Osteocyte (in vitro differentiated cells): ENCODE measurements around the gene COL23A1. TPM values are rescaled to one million over a fixed set of nuclear protein-coding genes. Genes with fewer than 3 reads are reported as not detected.

ENCODE experiments used
- DNase-seq: peaks from one replicate; pipeline ENCODE4 v3.0.0; 2021; ENCODE audit warnings: mixed read lengths; ENCODE audit not compliant: unreplicated experiment; ENCODE audit errors: extremely low spot score
- H3K27ac Mint-ChIP-seq: one replicate; pipeline ENCODE4 v1.8.0; 2021; ENCODE audit warnings: mild to moderate bottlenecking, mixed read lengths; ENCODE audit not compliant: unreplicated experiment
- H3K27me3 Mint-ChIP-seq: one replicate; pipeline ENCODE4 v1.8.0; 2021; ENCODE audit warnings: mixed read lengths; ENCODE audit not compliant: unreplicated experiment
- H3K36me3 Mint-ChIP-seq: one replicate; pipeline ENCODE4 v1.8.0; 2021; ENCODE audit warnings: mixed read lengths; ENCODE audit not compliant: unreplicated experiment
- H3K4me1 Mint-ChIP-seq: one replicate; pipeline ENCODE4 v1.8.0; 2021; ENCODE audit warnings: mixed read lengths; ENCODE audit not compliant: unreplicated experiment
- H3K4me3 Mint-ChIP-seq: one replicate; pipeline ENCODE4 v1.8.0; 2021; ENCODE audit warnings: mild to moderate bottlenecking, moderate library complexity, mixed read lengths; ENCODE audit not compliant: unreplicated experiment
- H3K9me3 Mint-ChIP-seq: one replicate; pipeline ENCODE4 v1.8.0; 2021; ENCODE audit warnings: mixed read lengths; ENCODE audit not compliant: unreplicated experiment
- total RNA-seq: library from RNA; stranded (reverse); gene quantifications from 2 replicates; pipeline ENCODE4 v1.2.1, GENCODE V29; 2021
- TF ChIP-seq, protein P1 (sequence below): fragments of 200-600 bp; sonication (generic); IDR thresholded peaks from 2 replicates; pipeline ENCODE4 v1.5.0; 2021; ENCODE audit warnings: antibody characterized with exemption, mild to moderate bottlenecking, moderate library complexity

COL23A1 gene
- total RNA-seq, 1 donor from 2014 or later, result not detected

GRCh38 chr5:178627259-178627598 lies 37.0 kb upstream of the COL23A1 start:
- H3K27ac Mint-ChIP-seq, result peak overlapping the region; percentile 73

GRCh38 chr5:178626484-178627258 lies 36.5 kb upstream of the COL23A1 start, which contains the start of gene CLK4:
Gene CLK4, minus strand, starts transcription at chr5:178627050. Its CDS starts 3,634 bp downstream, at chr5:178623416.
- peak; percentile 98 for DNase-seq
- Mint-ChIP-seq H3K36me3 (peaks cover 9% of the 10 kb centered on the region), H3K27me3 (no peaks in the 10 kb centered on the region), H3K27ac (peak within 1 kb of the TSS; percentile 97), H3K4me3 (peak within 1 kb of the TSS; percentile 95), H3K4me1 (peaks cover 32% of the 10 kb centered on the region), H3K9me3 (no peaks in the 10 kb centered on the region)
- TF ChIP-seq, protein P1, sequence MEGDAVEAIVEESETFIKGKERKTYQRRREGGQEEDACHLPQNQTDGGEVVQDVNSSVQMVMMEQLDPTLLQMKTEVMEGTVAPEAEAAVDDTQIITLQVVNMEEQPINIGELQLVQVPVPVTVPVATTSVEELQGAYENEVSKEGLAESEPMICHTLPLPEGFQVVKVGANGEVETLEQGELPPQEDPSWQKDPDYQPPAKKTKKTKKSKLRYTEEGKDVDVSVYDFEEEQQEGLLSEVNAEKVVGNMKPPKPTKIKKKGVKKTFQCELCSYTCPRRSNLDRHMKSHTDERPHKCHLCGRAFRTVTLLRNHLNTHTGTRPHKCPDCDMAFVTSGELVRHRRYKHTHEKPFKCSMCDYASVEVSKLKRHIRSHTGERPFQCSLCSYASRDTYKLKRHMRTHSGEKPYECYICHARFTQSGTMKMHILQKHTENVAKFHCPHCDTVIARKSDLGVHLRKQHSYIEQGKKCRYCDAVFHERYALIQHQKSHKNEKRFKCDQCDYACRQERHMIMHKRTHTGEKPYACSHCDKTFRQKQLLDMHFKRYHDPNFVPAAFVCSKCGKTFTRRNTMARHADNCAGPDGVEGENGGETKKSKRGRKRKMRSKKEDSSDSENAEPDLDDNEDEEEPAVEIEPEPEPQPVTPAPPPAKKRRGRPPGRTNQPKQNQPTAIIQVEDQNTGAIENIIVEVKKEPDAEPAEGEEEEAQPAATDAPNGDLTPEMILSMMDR, result no peak

More at GRCh38 chr5:178627259-178627598, 37.0 kb upstream of the COL23A1 start:
- TF ChIP-seq, protein P1, result no peak
- Mint-ChIP-seq H3K27me3 (no peaks in the 10 kb centered on the region), H3K4me1 (peaks cover 32% of the 10 kb centered on the region), H3K4me3 (peak overlapping the region; percentile 68), H3K9me3 (no peaks in the 10 kb centered on the region), H3K36me3 (peaks cover 5% of the 10 kb centered on the region)
- no peak for DNase-seq

GRCh38 chr5:178625679-178626483 lies 35.7 kb upstream of the COL23A1 start:
- no peak for DNase-seq
- Mint-ChIP-seq H3K36me3 (peaks cover 11% of the 10 kb centered on the region), H3K27ac (peak overlapping the region; percentile 97), H3K27me3 (no peaks in the 10 kb centered on the region), H3K4me3 (peak overlapping the region; percentile 95), H3K4me1 (peaks cover 32% of the 10 kb centered on the region), H3K9me3 (no peaks in the 10 kb centered on the region)
- TF ChIP-seq, protein P1, result no peak

DNA sequence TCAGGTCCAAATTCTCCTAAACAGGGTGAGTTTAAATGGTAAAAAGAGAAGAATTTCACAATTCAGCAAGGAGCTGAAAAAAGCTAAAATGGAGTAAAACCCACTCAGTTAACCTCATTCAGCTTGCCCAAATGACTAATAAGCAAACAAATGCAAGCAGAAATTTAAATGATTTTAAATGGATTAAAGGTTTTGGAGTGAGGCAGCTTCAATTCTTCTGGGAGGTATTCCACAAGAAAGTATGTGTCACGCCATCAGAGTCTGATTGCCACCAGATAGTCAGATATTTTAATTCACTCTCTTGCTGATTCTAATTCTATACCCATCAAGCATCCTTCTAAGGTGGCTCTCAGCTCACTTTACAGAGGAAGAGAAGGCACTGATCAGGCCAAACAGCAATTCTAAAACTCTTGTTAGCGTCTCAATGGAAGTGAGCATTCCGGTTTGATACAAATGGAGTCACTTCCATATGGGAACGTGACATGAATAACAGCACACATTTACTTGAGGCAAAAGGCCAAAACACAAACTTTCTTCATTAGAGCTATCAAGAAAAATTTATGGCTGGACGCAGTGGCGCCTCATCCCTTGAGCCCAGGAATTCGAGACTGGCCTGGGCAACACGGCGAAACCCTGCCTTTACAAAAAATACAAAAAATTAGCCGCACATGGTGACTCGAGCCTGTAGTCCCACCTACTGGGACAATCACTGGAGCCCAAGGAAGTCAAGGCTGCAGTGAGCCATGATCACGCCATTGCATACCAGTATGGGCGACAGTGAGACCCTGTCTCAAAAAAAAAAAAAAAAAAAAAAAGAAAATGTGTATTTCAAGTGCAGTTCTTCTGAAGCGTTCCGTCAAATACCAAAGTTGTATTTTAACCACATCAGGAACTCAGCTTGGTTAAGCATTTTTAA lies 34.7 kb upstream of the COL23A1 start:
- H3K36me3 Mint-ChIP-seq, result peaks cover 21% of the 10 kb centered on the region
- no peaks in the 10 kb centered on the region for H3K9me3 Mint-ChIP-seq
- TF ChIP-seq, protein P1, result no peak
- H3K4me3 Mint-ChIP-seq, result peak overlapping the region; percentile 95
- H3K27me3 Mint-ChIP-seq, result no peaks in the 10 kb centered on the region
- DNase-seq, result no peak
- peaks cover 32% of the 10 kb centered on the region for H3K4me1 Mint-ChIP-seq
- H3K27ac Mint-ChIP-seq, result peak overlapping the region; percentile 97
